Neuronal stem cell (in vitro differentiated cells): ENCODE measurements around the gene MTHFD1L.

Experiments used
- DNase-seq: peaks from one replicate; pipeline ENCODE4 v3.0.0-alpha.2; 2013; ENCODE audit warnings: low spot score
- H2AFZ ChIP-seq: one replicate; pipeline ENCODE4 v1.6.1; 2013; ENCODE audit warnings: mild to moderate bottlenecking, low read length, inconsistent platforms
- H2AK5ac ChIP-seq: 2 replicates; pipeline ENCODE4 v1.6.1; 2013; ENCODE audit warnings: low read depth, mild to moderate bottlenecking, inconsistent platforms, low read length, moderate library complexity, mixed read lengths
- H2BK120ac ChIP-seq: 2 replicates; pipeline ENCODE4 v1.6.1; 2013; ENCODE audit warnings: low read depth, mild to moderate bottlenecking, inconsistent platforms, low read length, moderate library complexity, mixed read lengths
- H2BK12ac ChIP-seq: one replicate; pipeline ENCODE4 v1.6.1; 2013; ENCODE audit warnings: low read length, inconsistent platforms
- H2BK15ac ChIP-seq: 2 replicates; pipeline ENCODE4 v1.6.1; 2013; ENCODE audit warnings: mild to moderate bottlenecking, low read length, inconsistent platforms, mixed read lengths
- H2BK5ac ChIP-seq: one replicate; pipeline ENCODE4 v1.6.1; 2013; ENCODE audit warnings: inconsistent platforms, mild to moderate bottlenecking, low read length, moderate library complexity
- H3K14ac ChIP-seq: one replicate; pipeline ENCODE4 v1.6.1; 2013; ENCODE audit warnings: low read length, inconsistent platforms
- H3K18ac ChIP-seq: 2 replicates; pipeline ENCODE4 v1.6.1; 2013; ENCODE audit warnings: low read length, inconsistent platforms
- H3K23ac ChIP-seq: 2 replicates; pipeline ENCODE4 v1.6.1; 2013; ENCODE audit warnings: low read depth, mild to moderate bottlenecking, mixed read lengths, low read length, inconsistent platforms; ENCODE audit not compliant: poor library complexity
- H3K27ac ChIP-seq: replicated peaks from 3 replicates; pipeline ENCODE4 v1.5.1; 2013; ENCODE audit warnings: low read length, inconsistent platforms
- H3K27me3 ChIP-seq, 3 experiments: 2 replicates each; pipeline ENCODE4 v1.6.1; 2013; ENCODE audit warnings: low read length in 3 of 3, mild to moderate bottlenecking in 2 of 3, inconsistent platforms in 1 of 3, low read depth in 1 of 3, mixed read lengths in 1 of 3, moderate library complexity in 1 of 3; ENCODE audit not compliant: control insufficient read depth in 3 of 3, insufficient read depth in 3 of 3
- H3K36me3 ChIP-seq, 2 donors: replicated peaks in 1 of 2; 2 replicates each; pipeline ENCODE4 v1.6.1; 2013; ENCODE audit warnings: low read length in 2 of 2; ENCODE audit not compliant: control insufficient read depth in 2 of 2, insufficient read depth in 2 of 2
- H3K4ac ChIP-seq: 2 replicates; pipeline ENCODE4 v1.6.1; 2013; ENCODE audit warnings: inconsistent platforms, mild to moderate bottlenecking, low read length, moderate library complexity
- H3K4me1 ChIP-seq, 2 donors: 1 replicate in 1 of 2; 2 replicates in 1 of 2; pipeline ENCODE4 v1.6.1; 2013; ENCODE audit warnings: low read length in 2 of 2, low read depth in 1 of 2; ENCODE audit not compliant: control insufficient read depth in 2 of 2, insufficient read depth in 1 of 2
- H3K4me2 ChIP-seq: one replicate; pipeline ENCODE4 v1.6.1; 2013; ENCODE audit warnings: mild to moderate bottlenecking, low read length, inconsistent platforms; ENCODE audit not compliant: insufficient read depth, poor library complexity, severe bottlenecking
- H3K4me3 ChIP-seq, 2 donors: 2 replicates each; pipeline ENCODE4 v1.5.1; 2013; ENCODE audit warnings: low read length in 2 of 2, mild to moderate bottlenecking in 2 of 2, inconsistent platforms in 1 of 2, moderate library complexity in 1 of 2
- H3K79me1 ChIP-seq: one replicate; pipeline ENCODE4 v1.6.1; 2013; ENCODE audit warnings: low read depth, mild to moderate bottlenecking, inconsistent platforms, low read length, moderate library complexity
- H3K9ac ChIP-seq: one replicate; pipeline ENCODE4 v1.6.1; 2013; ENCODE audit warnings: mild to moderate bottlenecking, low read depth, low read length, inconsistent platforms; ENCODE audit not compliant: poor library complexity
- H3K9me3 ChIP-seq, 2 donors: replicated peaks in 1 of 2; 2 replicates each; pipeline versions ENCODE3 to v1.6.1; 2013; ENCODE audit warnings: low read length in 2 of 2, mild to moderate bottlenecking in 2 of 2, inconsistent platforms in 1 of 2, low read depth in 1 of 2, mixed read lengths in 1 of 2, moderate library complexity in 1 of 2; ENCODE audit not compliant: control insufficient read depth in 2 of 2, insufficient read depth in 1 of 2
- H4K8ac ChIP-seq: one replicate; pipeline ENCODE4 v1.6.1; 2013; ENCODE audit warnings: low read depth, mild to moderate bottlenecking, inconsistent platforms, low read length, moderate library complexity
- H4K91ac ChIP-seq: one replicate; pipeline ENCODE4 v1.6.1; 2013; ENCODE audit warnings: low read length, low read depth, mild to moderate bottlenecking, inconsistent platforms; ENCODE audit not compliant: poor library complexity
- WGBS, 2 donors: extraction: QIAGEN DNeasy Blood & Tissue Kit; methylation state at CpG; one replicate each; pipeline ENCODE4 v1.1.7; 2013; ENCODE audit warnings: missing lambda C conversion rate in 2 of 2, mixed read lengths in 1 of 2; ENCODE audit not compliant: insufficient read length in 2 of 2, insufficient replicate concordance in 1 of 2; ENCODE audit errors: extremely low coverage in 2 of 2; 5-methylcytosine and 5-hydroxymethylcytosine counted together

MTHFD1L gene

GRCh38 chr6:151071295-151071694, 205.8 kb downstream of the MTHFD1L start:
- Histone ChIP-seq H2BK5ac (no peak overlapping the region), H2BK12ac (no peak overlapping the region), H3K23ac (no peak overlapping the region), H3K4me2 (no peak overlapping the region), H3K9ac (no peak overlapping the region), H4K91ac (no peak overlapping the region), H4K8ac (no peak overlapping the region), H2AFZ (no peak overlapping the region), H3K4ac (no peak overlapping the region), H2BK15ac (no peak overlapping the region), H3K4me1 (no peaks in the 10 kb centered on the region), H3K36me3 (peaks cover 0 to 15% of the 10 kb centered on the region in 2 donors), H3K79me1 (no peaks in the 10 kb centered on the region), H3K27ac (no peak overlapping the region), H3K4me3 (no peak overlapping the region), H3K9me3 (peaks cover 0 to 27% of the 10 kb centered on the region in 2 donors), H2BK120ac (no peak overlapping the region), H3K18ac (no peak overlapping the region), H2AK5ac (no peak overlapping the region), H3K14ac (no peak overlapping the region), H3K27me3 (no peaks in the 10 kb centered on the region)
- no CpG with 5 or more reads among the region's 8 CpGs for WGBS, 2 donors
- no peak for DNase-seq

DNA sequence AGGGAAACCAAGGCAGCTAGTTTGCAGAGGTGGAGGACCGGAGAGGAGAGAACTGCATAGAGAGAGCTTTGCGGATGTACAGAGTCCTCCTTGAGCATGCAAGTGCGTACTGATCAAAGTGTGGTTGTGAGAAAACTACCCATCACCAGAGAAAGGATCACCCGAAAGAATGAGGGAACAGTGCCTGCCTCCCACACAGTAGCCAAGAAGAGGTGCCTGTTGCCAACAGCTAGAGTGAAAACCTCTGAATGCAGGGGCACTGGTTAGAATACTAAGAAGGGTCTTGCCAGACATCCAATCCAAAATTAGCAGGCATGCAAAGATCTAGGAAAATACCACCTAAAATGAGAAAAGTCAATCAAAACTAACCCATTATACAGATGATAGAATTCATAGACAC, 207.6 kb downstream of the MTHFD1L start:
- no peak overlapping the region for H2BK15ac ChIP-seq
- H3K9ac ChIP-seq = no peak overlapping the region
- H2AK5ac ChIP-seq = no peak overlapping the region
- H2BK120ac ChIP-seq = no peak overlapping the region
- H3K14ac ChIP-seq = no peak overlapping the region
- H3K4me1 ChIP-seq = no peaks in the 10 kb centered on the region
- H3K4me3 ChIP-seq = no peak overlapping the region
- no peak overlapping the region for H2BK5ac ChIP-seq
- DNase-seq = no peak
- H2BK12ac ChIP-seq = no peak overlapping the region
- H3K4me2 ChIP-seq = no peak overlapping the region
- no peak overlapping the region for H3K18ac ChIP-seq
- peaks cover 0 to 15% of the 10 kb centered on the region in 2 donors for H3K36me3 ChIP-seq
- H3K27ac ChIP-seq = no peak overlapping the region
- H3K79me1 ChIP-seq = no peaks in the 10 kb centered on the region
- peaks cover 0 to 30% of the 10 kb centered on the region in 2 donors for H3K9me3 ChIP-seq
- H4K8ac ChIP-seq = no peak overlapping the region
- H3K4ac ChIP-seq = no peak overlapping the region
- H3K27me3 ChIP-seq = no peaks in the 10 kb centered on the region
- no peak overlapping the region for H2AFZ ChIP-seq
- H3K23ac ChIP-seq = no peak overlapping the region
- no peak overlapping the region for H4K91ac ChIP-seq
- WGBS, 2 donors = no CpG with 5 or more reads among the region's 4 CpGs

GRCh38 chr6:151073701-151074100, 208.2 kb downstream of the MTHFD1L start:
- H3K18ac ChIP-seq = no peak overlapping the region

DNA sequence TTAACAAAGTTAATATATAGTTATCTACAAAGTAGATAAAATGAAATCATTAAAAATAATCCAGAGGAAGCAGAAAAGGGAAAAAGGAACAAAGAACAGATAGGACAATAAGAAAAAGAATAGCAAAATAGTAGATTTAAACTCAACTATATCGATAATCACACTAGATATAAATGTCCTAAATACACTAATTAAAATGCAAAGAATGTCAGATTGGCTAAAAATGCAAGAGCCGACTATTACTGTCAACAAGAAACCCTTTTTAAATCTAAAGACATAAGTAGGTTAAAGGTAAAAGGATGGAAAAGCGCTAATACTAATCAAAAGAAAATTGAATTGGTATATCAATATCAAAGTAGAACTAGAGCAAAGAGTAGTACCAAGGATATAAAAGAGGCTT, 209.5 kb downstream of the MTHFD1L start:
- Histone ChIP-seq H3K9ac (no peak overlapping the region), H2AFZ (no peak overlapping the region), H3K36me3 (peaks cover 0 to 12% of the 10 kb centered on the region in 2 donors), H4K91ac (no peak overlapping the region), H3K4ac (no peak overlapping the region), H2AK5ac (no peak overlapping the region), H2BK15ac (no peak overlapping the region), H4K8ac (no peak overlapping the region), H3K14ac (no peak overlapping the region), H3K27me3 (no peaks in the 10 kb centered on the region), H3K4me3 (no peak overlapping the region), H2BK5ac (no peak overlapping the region), H2BK12ac (no peak overlapping the region), H3K9me3 (peaks cover 0 to 33% of the 10 kb centered on the region in 2 donors), H3K4me2 (no peak overlapping the region), H3K27ac (no peak overlapping the region), H3K4me1 (no peaks in the 10 kb centered on the region), H3K18ac (no peak overlapping the region), H3K79me1 (no peaks in the 10 kb centered on the region), H2BK120ac (no peak overlapping the region), H3K23ac (no peak overlapping the region)
- no CpG with 5 or more reads among the region's 3 CpGs for WGBS, 2 donors
- DNase-seq = no peak

More at GRCh38 chr6:151073701-151074100, 208.2 kb downstream of the MTHFD1L start:
- Histone ChIP-seq H2BK15ac (no peak overlapping the region), H2BK5ac (no peak overlapping the region), H3K4me2 (no peak overlapping the region), H3K36me3 (peaks cover 0 to 15% of the 10 kb centered on the region in 2 donors), H2AK5ac (no peak overlapping the region), H3K14ac (no peak overlapping the region), H3K4ac (no peak overlapping the region), H3K23ac (no peak overlapping the region), H3K9me3 (peaks cover 0 to 31% of the 10 kb centered on the region in 2 donors), H2BK12ac (no peak overlapping the region), H3K4me1 (no peaks in the 10 kb centered on the region), H3K9ac (no peak overlapping the region), H4K91ac (no peak overlapping the region), H3K27ac (no peak overlapping the region), H3K27me3 (no peaks in the 10 kb centered on the region), H4K8ac (no peak overlapping the region), H3K79me1 (no peaks in the 10 kb centered on the region), H2BK120ac (no peak overlapping the region), H3K4me3 (no peak overlapping the region), H2AFZ (no peak overlapping the region)
- no CpG with 5 or more reads among the region's 1 CpG for WGBS, 2 donors
- DNase-seq = no peak
